ENCODE measurements around the gene SYPL1.
A peak's percentile ranks its signal among the peaks of the same experiment; 100 is the strongest.

SYPL1 gene

GRCh38 chr7:106069471-106070200 is 42.5 kb downstream of the SYPL1 start:
- DNase-seq (ENCODE audit: low read depth, low spot score) = no peak
- H3K27ac ChIP-seq = peak overlapping the region; percentile 91

DNA sequence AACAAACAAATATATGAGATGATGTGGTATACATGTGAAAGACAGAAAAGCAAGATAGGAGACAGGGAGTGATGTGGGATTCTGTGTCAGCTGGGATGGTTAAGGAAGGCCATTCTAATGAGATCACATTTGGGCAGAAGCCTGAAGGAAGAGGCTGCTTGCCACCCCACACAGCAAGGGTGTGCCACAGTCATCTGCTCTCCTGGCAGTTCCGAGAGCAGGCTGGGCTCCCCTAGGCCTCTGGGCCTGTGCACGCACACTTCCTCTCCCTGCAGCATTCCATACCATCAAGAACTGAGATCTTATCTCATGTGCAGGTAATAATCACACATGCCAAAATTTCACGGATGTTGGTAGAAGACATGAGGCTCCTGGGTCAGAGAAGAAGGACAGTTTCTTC is 43.1 kb downstream of the SYPL1 start:
- peak; percentile 43 for DNase-seq (ENCODE audit: low read depth, low spot score)
- H3K27ac ChIP-seq = peak overlapping the region; percentile 91

DNA sequence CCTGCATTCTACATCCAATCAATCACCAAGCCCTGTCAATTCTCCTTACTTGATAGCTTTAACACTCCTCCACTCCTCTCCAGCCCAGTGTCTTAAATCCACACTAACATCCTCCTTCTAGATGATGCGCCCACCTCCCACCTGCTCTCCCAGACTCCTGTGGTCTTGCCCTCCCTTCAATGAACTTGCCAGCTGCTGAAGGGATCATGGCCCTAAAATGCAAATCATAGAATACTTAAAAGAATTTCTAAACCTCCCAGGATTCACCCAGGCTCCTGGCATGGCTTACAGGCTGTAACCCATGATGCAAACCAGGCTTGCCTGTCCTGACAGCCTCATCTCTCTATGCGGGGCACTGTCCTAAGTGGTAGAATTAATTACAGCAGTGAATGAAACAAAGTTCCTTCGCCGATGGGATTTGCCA is 43.6 kb downstream of the SYPL1 start:
- peak overlapping the region; percentile 91 for H3K27ac ChIP-seq

DNA sequence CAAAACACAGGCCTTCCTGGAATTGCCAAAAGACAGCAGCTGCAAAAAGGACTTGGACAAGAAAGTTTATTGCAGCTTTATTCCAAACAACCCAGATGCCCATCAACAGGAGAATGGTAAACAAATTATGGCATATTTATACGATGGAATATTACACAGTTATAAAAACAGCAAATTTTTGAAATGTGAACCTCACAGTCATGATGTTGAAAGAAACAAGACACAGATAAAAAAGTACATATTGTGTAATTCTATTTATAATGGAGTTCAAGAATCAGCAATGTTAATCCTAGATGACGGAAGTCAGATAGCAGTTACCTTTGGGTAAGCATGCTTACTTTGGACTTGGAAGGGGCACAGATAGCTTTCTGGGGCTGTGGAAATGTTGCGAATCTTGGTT is 44.4 kb downstream of the SYPL1 start:
- no peak overlapping the region for H3K27ac ChIP-seq
- no peak for DNase-seq (ENCODE audit: low read depth, low spot score)

More for the DNA sequence above, 43.6 kb downstream of the SYPL1 start:
- DNase-seq (ENCODE audit: low read depth, low spot score) = no peak

DNA sequence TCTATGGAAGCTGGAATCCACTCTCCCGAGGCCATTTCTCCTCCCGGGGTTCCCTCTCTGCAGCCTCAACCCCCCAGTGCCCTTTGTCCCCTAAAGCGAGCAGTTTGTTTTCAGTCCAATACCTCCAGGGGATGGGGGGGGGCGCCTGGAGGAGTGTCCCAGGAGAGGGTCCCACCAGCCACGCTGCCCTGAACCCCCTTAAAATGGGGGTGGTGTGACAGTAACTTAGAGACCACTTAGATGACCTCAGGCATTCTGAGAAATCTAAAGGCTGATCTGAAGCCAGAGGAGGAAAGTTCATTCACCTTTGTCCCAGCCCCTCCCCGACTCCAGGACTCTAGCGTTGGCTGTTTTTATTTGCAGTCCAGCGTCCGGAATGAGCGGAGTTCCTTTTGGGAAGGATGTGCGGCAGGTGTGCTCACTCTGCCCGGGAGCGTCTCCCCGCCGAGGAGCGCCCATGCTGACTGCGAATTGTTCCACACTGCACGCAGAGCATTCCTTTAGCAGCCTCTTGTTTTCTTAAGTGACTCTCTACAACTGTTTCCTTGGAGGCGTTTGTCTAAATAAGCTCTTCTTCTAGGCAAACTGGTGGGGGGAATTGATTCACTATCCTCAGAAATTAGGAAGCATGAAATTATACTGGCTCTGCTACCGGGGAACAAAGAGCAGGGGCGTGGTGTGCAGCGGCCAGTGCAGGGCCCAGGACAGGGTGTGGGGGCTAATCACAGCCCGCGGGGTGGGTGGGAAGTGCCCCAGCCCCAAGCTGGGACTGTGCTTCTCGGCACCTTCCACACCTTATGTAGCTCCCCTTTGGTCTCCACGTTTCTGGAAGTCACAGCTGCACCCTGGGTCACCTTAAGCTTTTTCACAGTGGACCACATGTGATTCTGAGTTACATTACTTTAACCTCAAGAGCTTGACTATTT is 46.3 kb downstream of the SYPL1 start:
- H3K27ac ChIP-seq = peak overlapping the region; percentile 92
- DNase-seq (ENCODE audit: low read depth, low spot score) = no peak

- peak overlapping the region; percentile 92 for H3K27ac ChIP-seq
- DNase-seq (ENCODE audit: low read depth, low spot score) = peak; percentile 93
Observed at GRCh38 chr7:106064771-106065574, 47.1 kb downstream of the SYPL1 start.

DNA sequence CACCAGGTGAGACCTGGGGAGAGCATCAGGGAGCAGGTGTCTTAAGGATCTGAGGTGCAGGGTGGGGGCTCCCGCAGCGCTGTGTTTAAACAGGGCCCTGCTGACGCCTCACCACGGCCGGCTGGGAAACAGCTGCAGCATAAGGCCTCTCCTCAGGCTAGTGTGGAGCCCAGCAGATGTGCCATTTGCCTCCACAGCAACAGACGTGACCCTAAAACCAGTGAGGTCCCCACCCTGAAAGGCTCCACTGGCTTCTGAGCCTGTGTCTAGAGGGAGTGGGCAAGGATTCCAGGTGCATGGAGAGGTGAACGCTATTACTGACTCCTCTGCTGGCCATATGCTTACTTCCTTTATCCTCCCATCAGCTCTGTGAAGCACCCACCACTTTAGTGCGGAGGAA is 47.8 kb downstream of the SYPL1 start:
- no peak for DNase-seq (ENCODE audit: low read depth, low spot score)
- peak overlapping the region; percentile 92 for H3K27ac ChIP-seq

- H3K27ac ChIP-seq = peak overlapping the region; percentile 92
- no peak for DNase-seq (ENCODE audit: low read depth, low spot score)
Observed at GRCh38 chr7:106063692-106064091, 48.4 kb downstream of the SYPL1 start.

GRCh38 chr7:106063024-106063423 is 49.1 kb downstream of the SYPL1 start:
- peak overlapping the region; percentile 92 for H3K27ac ChIP-seq

GRCh38 chr7:106062521-106062931 is 49.6 kb downstream of the SYPL1 start:
- peak overlapping the region; percentile 92 for H3K27ac ChIP-seq
- DNase-seq (ENCODE audit: low read depth, low spot score) = no peak

More at GRCh38 chr7:106063024-106063423, 49.1 kb downstream of the SYPL1 start:
- no peak for DNase-seq (ENCODE audit: low read depth, low spot score)

DNA sequence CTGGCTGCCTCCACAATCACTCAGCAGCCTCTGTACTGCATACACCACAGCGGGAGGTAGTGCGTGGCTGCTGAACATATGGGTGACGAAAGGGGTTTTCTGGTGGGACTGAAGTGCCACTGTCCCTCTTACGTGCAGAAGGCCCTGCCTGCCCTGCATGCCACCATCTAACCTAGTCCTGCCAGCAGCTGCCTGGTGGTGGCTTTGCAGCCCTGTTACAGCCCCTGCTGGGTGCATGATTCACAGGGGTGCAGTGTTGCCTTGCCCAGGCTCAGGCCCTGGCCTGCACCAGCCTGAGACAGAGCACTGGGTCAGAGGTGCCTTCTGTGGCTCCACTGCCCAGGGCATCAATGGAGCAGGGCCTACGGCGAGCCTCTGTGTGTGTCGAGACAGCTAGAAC is 50.1 kb downstream of the SYPL1 start:
- no peak for DNase-seq (ENCODE audit: low read depth, low spot score)

GRCh38 chr7:106061301-106061979 is 50.7 kb downstream of the SYPL1 start:
- DNase-seq (ENCODE audit: low read depth, low spot score) = no peak
- peak overlapping the region; percentile 92 for H3K27ac ChIP-seq

More for the DNA sequence above, 50.1 kb downstream of the SYPL1 start:
- peak overlapping the region; percentile 92 for H3K27ac ChIP-seq

DNA sequence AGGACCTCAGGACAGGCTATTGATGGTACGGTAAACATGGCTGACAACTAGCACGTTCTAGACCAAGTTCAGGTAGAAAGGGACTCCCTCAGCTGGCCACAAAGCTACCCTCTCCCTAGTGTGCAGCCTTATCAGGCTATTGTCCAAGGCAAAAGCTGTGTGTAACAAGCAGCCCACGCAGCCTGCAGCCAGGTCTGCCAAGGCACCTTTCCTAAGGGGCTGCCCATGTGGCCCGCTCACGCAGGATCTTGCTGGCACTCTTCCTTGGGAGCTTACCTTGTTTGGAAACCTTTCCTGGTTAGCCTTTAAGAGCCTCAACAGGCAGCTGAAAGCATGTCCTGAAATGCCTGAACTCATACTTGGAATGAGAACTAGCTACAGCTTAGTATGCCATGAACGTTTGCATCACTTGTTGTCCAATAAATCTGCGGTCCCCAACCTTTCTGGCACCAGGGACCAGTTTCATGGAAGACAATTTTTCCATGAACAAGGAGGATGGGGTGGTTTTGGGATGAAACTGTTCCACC is 51.7 kb downstream of the SYPL1 start:
- peak overlapping the region; percentile 71 for H3K27ac ChIP-seq
- no peak for DNase-seq (ENCODE audit: low read depth, low spot score)

DNA sequence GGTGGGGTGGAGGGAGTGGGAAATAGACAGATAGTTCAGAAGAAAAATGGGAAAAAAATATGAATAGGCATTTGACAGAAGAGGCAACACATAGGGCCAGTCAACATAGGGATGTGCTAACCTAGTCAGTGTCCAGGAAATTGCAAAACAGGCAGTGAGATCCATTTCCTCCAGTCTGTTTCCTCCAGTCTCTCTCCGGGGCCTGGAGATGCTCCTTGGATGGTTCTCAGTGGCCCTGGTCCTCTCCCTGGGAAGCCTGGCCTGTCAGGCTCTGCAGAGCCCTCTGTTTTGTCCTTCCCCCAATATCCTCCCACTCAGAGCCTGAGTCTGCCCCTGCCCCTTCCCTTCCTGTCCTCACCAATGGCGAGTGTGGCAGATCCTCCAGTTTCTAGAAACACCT is 52.6 kb downstream of the SYPL1 start:
- no peak for DNase-seq (ENCODE audit: low read depth, low spot score)
- H3K27ac ChIP-seq = peak overlapping the region; percentile 71

GRCh38 chr7:106058928-106059324 is 53.2 kb downstream of the SYPL1 start:
- no peak for DNase-seq (ENCODE audit: low read depth, low spot score)

GRCh38 chr7:106057962-106058927 is 53.9 kb downstream of the SYPL1 start:
- H3K27ac ChIP-seq = peak overlapping the region; percentile 71
- peak; percentile 81 for DNase-seq (ENCODE audit: low read depth, low spot score)

More at GRCh38 chr7:106058928-106059324, 53.2 kb downstream of the SYPL1 start:
- peak overlapping the region; percentile 71 for H3K27ac ChIP-seq

DNA sequence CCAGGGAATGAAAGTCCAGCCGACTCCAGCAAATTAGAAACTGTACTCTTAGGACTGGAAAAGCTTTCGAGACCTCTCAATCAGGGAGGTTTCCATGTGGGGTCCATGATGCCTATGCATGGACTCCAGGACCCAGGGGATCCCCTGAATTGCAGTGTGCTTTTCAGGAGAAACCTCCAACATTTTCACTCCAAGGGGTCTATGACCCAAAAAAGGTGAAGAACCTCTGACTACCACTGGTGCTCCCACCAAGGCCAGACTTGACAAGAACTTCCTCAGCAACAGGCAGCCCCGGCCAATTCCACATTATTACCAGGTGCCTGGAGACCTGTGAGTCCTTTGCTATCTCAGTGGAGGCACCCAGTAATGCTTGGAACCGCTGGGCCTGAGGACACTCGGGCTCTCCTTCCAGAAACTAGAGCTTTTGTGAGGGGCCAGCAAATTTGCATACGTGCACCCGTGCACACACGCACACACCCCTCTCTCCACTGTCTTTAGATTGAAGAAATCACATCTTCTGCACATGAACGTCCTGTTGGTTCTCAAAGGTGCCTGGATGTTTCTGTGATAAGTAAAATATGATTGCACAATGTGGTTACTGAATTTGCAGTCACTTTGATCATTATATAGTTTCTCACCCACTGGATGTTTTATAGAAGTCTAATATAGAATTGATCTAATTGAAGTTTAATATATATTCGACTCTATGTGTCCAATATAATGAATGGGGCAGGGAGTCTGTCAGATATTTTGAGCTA is 54.7 kb downstream of the SYPL1 start:
- DNase-seq (ENCODE audit: low read depth, low spot score) = no peak
- H3K27ac ChIP-seq = peak overlapping the region; percentile 71
